ENCODE data around the gene ZNF747. TPM values are rescaled to one million over a fixed set of nuclear protein-coding genes. Genes with fewer than 3 reads are reported as not detected.

Gene ZNF747
- total RNA-seq, 3 donors from 2014 or later, result 9.2 to 13.8 (median 10.5) TPM

GRCh38 chr16:30503403-30504296 is 31.0 kb downstream of the ZNF747 start:
- no peaks in the 10 kb centered on the region for H3K4me1 ChIP-seq (ENCODE audit: low read depth)
- no peaks in the 10 kb centered on the region for H3K9me3 ChIP-seq
- intact Hi-C loops (cut with DNase I, micrococcal nuclease), result no loop called here
- no peak for TF ChIP-seq CTCF (IDR thresholded peaks at IDR 0.05)
- ATAC-seq (no peak), DNase-seq (no peak)
- no peaks in the 10 kb centered on the region for H3K36me3 ChIP-seq (ENCODE audit: low read depth)
- H3K4me3 ChIP-seq, result no peak overlapping the region

- Histone ChIP-seq H3K4me1 (ENCODE audit: low read depth) (no peaks in the 10 kb centered on the region), H3K9me3 (no peaks in the 10 kb centered on the region), H3K4me3 (no peak overlapping the region), H3K36me3 (ENCODE audit: low read depth) (no peaks in the 10 kb centered on the region)
- DNase-seq (no peak), ATAC-seq (no peak)
- no peak for TF ChIP-seq CTCF (IDR thresholded peaks at IDR 0.05)
- intact Hi-C loops (cut with DNase I, micrococcal nuclease), result no loop called here
Observed at GRCh38 chr16:30499284-30499683, 35.4 kb downstream of the ZNF747 start.

- no peaks in the 10 kb centered on the region for H3K4me1 ChIP-seq (ENCODE audit: low read depth)
- ATAC-seq, result no peak
- no peak for TF ChIP-seq CTCF (IDR thresholded peaks at IDR 0.05)
- no peak overlapping the region for H3K4me3 ChIP-seq
- intact Hi-C loops (cut with DNase I, micrococcal nuclease), result no loop called here
- H3K9me3 ChIP-seq, result no peaks in the 10 kb centered on the region
- no peaks in the 10 kb centered on the region for H3K36me3 ChIP-seq (ENCODE audit: low read depth)
- DNase-seq, result no peak
Observed at GRCh38 chr16:30494709-30495108, 39.9 kb downstream of the ZNF747 start.

- Histone ChIP-seq H3K4me3 (no peak overlapping the region), H3K9me3 (no peaks in the 10 kb centered on the region), H3K36me3 (ENCODE audit: low read depth) (no peaks in the 10 kb centered on the region), H3K4me1 (ENCODE audit: low read depth) (no peaks in the 10 kb centered on the region)
- ATAC-seq, result no peak
- no peak for DNase-seq
- no peak for TF ChIP-seq CTCF (IDR thresholded peaks at IDR 0.05)
- intact Hi-C loops (cut with DNase I, micrococcal nuclease), result no loop called here
Observed at GRCh38 chr16:30493941-30494488, 40.6 kb downstream of the ZNF747 start.

- TF ChIP-seq CTCF (IDR thresholded peaks at IDR 0.05), result no peak
- intact Hi-C loops (cut with DNase I, micrococcal nuclease), result no loop called here
- ATAC-seq, result peak; percentile 68
Observed at GRCh38 chr16:30491744-30492308, 42.8 kb downstream of the ZNF747 start.

More at GRCh38 chr16:30491744-30492308, 42.8 kb downstream of the ZNF747 start:
- H3K9me3 ChIP-seq, result no peaks in the 10 kb centered on the region
- DNase-seq, result peak in 1 of 3 donors; percentile 25
- no peaks in the 10 kb centered on the region for H3K36me3 ChIP-seq (ENCODE audit: low read depth)
- no peaks in the 10 kb centered on the region for H3K4me1 ChIP-seq (ENCODE audit: low read depth)
- no peak overlapping the region for H3K4me3 ChIP-seq
